ENCODE results near the gene AIF1.

The AIF1 gene

GRCh38 chr6:31574106-31575061 is 40.6 kb upstream of the AIF1 start:
- TF ChIP-seq, protein P1, sequence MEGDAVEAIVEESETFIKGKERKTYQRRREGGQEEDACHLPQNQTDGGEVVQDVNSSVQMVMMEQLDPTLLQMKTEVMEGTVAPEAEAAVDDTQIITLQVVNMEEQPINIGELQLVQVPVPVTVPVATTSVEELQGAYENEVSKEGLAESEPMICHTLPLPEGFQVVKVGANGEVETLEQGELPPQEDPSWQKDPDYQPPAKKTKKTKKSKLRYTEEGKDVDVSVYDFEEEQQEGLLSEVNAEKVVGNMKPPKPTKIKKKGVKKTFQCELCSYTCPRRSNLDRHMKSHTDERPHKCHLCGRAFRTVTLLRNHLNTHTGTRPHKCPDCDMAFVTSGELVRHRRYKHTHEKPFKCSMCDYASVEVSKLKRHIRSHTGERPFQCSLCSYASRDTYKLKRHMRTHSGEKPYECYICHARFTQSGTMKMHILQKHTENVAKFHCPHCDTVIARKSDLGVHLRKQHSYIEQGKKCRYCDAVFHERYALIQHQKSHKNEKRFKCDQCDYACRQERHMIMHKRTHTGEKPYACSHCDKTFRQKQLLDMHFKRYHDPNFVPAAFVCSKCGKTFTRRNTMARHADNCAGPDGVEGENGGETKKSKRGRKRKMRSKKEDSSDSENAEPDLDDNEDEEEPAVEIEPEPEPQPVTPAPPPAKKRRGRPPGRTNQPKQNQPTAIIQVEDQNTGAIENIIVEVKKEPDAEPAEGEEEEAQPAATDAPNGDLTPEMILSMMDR (IDR thresholded peaks at IDR 0.05): no peak

DNA sequence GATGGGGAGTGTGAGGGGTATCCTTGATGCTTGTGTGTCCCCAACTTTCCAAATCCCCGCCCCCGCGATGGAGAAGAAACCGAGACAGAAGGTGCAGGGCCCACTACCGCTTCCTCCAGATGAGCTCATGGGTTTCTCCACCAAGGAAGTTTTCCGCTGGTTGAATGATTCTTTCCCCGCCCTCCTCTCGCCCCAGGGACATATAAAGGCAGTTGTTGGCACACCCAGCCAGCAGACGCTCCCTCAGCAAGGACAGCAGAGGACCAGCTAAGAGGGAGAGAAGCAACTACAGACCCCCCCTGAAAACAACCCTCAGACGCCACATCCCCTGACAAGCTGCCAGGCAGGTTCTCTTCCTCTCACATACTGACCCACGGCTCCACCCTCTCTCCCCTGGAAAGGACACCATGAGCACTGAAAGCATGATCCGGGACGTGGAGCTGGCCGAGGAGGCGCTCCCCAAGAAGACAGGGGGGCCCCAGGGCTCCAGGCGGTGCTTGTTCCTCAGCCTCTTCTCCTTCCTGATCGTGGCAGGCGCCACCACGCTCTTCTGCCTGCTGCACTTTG is 39.6 kb upstream of the AIF1 start, which contains the start of gene TNF:
Gene TNF (plus strand): TSS at position 231 of the 567 bp plus-strand sequence. CDS start 177 bp downstream, at position 408.
- TF ChIP-seq, protein P1 (IDR thresholded peaks at IDR 0.05): no peak

DNA sequence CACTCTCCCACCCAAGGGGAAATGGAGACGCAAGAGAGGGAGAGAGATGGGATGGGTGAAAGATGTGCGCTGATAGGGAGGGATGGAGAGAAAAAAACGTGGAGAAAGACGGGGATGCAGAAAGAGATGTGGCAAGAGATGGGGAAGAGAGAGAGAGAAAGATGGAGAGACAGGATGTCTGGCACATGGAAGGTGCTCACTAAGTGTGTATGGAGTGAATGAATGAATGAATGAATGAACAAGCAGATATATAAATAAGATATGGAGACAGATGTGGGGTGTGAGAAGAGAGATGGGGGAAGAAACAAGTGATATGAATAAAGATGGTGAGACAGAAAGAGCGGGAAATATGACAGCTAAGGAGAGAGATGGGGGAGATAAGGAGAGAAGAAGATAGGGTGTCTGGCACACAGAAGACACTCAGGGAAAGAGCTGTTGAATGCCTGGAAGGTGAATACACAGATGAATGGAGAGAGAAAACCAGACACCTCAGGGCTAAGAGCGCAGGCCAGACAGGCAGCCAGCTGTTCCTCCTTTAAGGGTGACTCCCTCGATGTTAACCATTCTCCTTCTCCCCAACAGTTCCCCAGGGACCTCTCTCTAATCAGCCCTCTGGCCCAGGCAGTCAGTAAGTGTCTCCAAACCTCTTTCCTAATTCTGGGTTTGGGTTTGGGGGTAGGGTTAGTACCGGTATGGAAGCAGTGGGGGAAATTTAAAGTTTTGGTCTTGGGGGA is 38.9 kb upstream of the AIF1 start:
- TF ChIP-seq, protein P1 (IDR thresholded peaks at IDR 0.05): no peak

DNA sequence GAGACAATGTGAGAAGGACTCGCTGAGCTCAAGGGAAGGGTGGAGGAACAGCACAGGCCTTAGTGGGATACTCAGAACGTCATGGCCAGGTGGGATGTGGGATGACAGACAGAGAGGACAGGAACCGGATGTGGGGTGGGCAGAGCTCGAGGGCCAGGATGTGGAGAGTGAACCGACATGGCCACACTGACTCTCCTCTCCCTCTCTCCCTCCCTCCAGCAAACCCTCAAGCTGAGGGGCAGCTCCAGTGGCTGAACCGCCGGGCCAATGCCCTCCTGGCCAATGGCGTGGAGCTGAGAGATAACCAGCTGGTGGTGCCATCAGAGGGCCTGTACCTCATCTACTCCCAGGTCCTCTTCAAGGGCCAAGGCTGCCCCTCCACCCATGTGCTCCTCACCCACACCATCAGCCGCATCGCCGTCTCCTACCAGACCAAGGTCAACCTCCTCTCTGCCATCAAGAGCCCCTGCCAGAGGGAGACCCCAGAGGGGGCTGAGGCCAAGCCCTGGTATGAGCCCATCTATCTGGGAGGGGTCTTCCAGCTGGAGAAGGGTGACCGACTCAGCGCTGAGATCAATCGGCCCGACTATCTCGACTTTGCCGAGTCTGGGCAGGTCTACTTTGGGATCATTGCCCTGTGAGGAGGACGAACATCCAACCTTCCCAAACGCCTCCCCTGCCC is 38.0 kb upstream of the AIF1 start:
- TF ChIP-seq, protein P1 (IDR thresholded peaks at IDR 0.05): no peak

DNA sequence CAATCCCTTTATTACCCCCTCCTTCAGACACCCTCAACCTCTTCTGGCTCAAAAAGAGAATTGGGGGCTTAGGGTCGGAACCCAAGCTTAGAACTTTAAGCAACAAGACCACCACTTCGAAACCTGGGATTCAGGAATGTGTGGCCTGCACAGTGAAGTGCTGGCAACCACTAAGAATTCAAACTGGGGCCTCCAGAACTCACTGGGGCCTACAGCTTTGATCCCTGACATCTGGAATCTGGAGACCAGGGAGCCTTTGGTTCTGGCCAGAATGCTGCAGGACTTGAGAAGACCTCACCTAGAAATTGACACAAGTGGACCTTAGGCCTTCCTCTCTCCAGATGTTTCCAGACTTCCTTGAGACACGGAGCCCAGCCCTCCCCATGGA is 37.5 kb upstream of the AIF1 start:
- TF ChIP-seq, protein P1 (IDR thresholded peaks at IDR 0.05): no peak

- TF ChIP-seq, protein P1 (IDR thresholded peaks at IDR 0.05): no peak
Measured at GRCh38 chr6:31578184-31579118, 36.6 kb upstream of the AIF1 start.
